Ammon's horn (tissue), 1 donor: Measurements from ENCODE around the gene MACROD2.

ENCODE experiments used
- DNase-seq: peaks from one replicate; pipeline ENCODE4 v3.0.0-alpha.2; 2016; ENCODE audit warnings: low spot score

The MACROD2 gene

DNA sequence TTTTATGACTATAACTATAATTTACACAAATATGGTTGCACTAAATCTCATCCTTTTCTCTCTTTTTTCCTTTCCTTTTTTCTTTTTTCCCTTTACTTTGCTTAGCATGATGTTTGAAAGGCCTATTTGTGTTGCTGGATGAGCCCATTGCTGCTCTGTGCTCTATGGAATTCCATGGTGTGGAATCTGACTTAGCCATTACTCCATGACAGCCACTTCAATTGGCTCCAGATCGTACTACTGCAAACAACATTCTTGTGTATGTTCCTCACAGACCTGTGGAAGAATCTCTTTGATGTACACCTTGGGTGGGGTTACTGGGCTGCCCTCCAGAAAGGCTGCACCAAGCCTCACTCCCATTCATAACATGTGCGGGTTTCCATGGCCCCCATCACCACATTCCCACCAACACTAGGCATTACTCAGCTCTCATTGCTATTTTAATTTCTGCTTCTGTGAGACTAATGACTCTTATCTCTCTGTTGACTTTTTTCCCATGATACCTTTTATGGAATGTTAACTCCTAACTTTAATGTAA is 1598.9 kb downstream of the MACROD2 start:
- no peak for DNase-seq

DNA sequence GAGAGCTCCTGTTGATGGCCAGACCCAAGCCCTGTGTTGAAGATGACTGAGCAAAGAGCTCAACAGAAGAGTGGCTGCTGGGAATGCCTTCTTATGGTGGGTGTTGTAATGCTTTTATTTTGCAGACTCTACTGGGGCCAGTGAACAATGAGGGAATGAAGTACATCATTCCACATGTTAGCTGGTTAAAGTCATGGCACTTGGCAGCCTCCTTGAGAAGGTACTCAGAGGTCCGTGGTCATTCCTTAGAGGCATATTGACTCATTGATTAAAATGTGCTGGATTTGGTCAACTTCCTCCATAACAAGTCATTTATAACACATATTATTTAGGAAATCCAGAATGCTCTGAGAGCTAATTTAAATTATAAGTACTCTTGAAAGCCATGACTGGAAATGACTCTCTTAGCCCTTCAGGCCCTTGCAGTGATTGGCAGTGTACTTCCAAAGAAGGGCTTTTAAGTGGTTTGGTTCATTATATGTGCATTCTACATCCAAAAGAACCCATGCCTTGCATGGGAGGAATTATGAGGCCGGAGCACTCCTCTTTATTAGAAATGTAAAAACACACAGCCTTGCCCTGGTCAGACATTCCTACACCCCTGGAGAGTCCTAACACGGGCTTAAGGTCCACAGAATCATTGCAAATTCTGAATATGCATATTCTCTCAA is 1601.0 kb downstream of the MACROD2 start:
- DNase-seq = no peak

DNA sequence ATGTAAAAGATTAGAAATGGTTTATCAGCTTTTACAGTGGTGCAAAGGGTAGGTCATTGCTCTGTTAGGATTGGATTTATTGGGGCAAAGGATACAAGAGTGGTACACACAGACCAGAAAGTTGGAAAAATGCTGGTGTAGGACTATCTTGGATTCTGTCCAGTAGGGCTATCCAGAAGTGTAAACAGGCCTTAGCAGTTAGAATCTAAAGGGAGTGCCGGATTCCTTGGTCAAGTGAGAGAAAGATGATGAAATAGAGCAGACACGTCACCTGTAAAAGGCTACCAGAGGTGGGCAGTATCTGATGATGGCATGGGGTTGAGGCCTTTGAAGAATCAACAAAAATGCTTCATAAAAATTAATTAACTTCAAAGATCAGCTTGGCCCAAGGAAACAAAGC is 1602.0 kb downstream of the MACROD2 start:
- DNase-seq = no peak

DNA sequence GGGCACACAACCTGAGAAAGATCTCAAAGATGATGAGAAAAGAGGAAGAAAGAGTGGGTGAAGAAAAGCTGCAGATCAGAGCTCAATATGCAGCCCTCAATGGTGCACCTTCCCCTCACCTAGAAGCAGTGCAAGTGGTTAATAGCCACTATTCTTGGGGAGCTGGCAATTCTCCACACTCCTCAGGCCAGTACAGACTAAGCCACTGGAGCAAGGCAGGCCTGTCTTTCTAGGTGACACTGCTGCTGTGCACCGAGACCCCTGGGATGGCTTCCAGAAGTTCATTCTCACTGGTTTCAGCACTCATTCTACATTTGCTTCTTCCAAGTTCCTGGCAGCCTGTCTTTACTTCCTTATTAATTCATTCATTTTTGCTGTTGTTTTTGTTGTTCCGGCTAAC is 1604.6 kb downstream of the MACROD2 start:
- no peak for DNase-seq

DNA sequence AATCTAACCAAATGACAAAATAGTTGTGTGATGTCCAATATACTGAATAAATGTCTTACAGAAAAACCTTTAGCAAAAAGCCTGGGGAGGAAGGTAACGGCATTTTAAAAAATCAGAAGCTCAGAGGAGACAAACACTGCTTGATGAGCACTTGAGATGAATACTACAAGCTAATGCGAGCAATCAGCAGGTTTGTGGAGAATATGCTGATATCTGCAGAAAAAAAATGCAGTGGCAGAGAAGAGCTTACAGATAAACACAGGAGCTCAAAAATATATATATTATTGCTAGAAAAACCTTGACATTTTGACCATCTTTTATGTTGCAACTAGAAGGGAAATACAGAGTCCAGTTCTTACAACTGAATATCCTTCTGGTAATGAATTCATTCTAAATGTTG is 1605.2 kb downstream of the MACROD2 start:
- DNase-seq = no peak

DNA sequence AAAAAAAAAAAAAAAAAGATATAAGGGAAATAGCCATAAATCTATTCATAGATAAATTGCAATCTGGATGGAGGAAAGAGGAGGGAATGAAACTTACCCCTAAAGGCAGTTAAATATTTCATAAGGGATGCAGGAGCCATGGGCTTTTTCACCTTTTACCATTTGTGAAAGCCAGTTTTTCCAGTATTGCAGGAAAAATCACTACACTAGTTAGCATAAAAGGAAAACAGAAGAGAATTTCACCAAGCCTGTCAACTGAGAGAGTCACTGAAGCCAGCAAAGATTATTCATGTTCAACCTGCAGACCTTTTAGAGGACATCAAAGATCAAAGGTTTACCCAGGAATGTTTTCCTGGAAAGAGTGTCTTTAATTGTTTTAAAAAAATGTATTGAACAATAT is 1608.2 kb downstream of the MACROD2 start:
- no peak for DNase-seq

DNA sequence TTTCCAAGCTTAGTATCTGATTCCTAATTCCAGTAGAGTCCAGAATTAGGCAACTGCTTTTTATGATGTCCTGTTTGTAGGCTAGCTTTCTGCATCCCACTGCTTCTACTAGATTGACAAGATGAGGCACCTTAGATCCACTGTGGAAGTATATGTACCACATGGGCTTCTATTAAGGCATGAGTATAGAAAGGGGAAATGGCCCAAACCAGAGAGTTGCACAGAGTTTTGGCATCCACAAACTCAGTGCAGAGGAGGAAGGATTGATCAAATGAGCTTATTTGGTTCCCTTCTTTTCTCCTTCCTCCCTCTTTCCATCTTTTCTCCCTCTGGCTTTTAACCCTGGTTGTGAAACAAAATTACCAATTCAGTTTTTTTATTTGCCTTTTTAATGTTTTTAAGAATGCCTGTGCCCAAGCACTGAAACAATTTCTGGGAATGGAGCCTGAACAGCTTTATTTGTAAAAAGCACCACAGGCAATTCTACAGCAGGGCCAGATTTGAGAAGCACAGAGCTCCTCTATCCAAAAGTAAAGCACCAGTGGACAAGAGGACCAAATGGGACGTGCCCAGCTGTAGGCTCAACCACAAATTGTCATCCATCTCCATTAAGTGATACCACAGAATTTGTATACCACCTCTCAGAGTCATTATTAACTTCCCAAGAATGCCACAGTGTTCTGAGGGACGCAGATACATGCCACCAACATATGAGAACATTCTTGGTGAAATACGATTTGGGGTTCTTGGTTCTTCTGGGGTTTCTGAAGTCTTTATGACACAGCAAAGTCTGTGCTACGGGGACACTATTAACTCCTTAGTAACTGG is 1608.9 kb downstream of the MACROD2 start:
- peak; percentile 35 for DNase-seq

DNA sequence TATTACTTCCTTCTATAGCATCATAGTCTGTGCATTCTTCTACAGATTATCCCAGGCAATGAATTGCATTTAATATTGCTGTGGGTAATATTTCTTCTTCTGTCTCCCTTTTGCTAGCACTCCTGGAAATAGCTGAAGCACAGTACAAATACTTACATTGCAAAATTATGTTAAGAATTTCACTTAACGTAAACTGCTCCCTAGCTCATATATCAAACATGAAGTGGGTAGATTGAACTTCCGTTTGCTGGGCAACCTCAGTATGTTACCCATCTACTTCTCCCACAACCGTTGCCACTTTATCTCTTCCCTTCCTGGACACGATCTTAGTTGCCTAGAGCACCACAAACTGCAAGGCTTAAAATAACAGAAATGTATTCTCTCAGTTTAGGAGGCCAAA is 1614.6 kb downstream of the MACROD2 start:
- DNase-seq = no peak

DNA sequence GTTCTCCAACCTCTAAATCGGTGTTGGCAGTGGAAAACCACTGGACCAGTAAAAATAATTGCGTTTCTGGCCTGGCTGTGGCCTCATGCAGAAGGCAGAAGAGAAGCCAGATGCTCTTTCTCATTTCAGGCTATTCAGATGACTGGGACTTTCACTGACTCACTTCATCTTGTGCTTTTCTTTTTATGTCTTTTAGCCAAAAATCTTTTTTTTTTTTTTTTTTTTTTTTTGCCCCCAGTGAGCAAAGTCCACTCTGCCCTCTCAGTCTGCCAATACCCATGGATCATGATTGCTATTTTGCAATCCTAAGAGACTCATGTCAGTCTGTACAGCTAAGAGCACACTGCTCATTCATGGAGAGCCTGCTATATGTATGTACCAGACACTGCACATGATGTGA is 1615.5 kb downstream of the MACROD2 start:
- DNase-seq = no peak

DNA sequence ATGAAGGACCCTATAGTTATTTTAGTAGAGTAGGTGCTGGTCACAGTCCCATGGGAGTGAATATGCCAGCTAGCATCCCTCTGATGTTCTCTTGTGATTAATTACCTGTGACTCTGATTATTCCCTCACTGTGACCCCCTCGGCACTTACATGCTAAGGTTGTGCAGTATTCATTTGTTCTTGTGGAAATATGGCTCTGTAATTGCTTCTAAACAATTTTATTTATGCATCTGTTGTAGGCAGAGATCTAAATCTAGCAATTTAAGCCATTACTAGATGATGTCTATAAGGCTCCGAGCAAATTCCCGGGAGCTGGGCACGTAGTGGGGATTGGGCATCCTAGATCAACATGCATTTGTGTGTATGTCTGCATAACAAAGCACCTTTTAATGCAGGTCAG is 1616.2 kb downstream of the MACROD2 start:
- no peak for DNase-seq

DNA sequence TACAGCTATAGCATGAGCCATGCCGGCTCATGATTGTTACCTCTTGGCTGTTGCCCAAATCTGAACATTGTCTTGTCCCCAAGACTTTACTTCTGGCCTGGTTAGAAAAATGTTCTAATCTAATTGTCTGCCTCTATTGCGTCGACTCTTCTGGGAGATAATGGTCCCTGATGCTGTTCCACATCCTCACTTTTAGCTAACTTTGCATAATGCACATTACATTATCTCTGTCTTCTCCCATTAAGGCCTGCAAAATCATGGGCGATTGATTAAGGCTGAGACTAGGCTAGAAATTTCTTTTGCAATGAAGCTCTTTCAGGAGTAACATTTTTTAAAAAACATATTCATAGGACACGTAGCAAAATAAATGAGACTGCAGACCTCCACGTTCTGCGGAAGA is 1616.9 kb downstream of the MACROD2 start:
- DNase-seq = no peak

DNA sequence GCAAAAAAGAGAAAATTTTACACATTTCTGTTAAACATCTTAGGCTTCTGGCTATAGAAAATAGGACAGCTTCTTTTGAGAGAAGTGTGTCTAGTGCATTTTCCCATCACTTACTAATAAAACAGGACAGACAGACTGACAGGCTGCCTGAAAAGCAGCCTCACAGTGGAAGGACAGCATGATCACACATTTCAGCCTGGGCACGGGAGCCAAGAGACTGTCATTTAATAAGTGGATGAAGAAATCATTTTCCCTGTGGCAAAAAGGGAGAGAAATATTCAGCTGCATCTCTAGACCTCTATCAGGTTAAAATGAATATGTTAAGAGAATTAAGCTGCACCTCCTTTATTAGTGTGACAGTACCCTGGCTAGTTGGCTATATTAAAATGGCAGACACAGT is 1617.5 kb downstream of the MACROD2 start:
- DNase-seq = no peak

DNA sequence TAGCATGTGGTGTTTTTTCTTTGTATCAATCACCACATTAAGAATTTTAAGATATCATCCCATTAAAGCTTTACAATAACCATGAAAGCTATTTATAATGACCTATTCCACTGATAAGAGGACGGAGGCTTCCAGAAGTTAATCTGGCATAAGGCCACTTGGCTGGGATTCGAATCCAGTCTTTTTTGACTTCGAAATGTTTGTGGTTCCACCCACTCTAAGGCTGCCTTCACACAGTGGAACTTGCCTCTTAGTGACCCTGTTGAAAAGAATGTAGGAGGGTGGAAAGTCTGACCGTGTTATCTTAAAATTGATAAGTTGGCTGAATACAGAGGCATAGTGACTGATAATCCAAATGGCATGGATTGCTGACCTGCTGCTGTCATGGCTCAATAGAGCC is 1618.2 kb downstream of the MACROD2 start:
- DNase-seq = no peak

DNA sequence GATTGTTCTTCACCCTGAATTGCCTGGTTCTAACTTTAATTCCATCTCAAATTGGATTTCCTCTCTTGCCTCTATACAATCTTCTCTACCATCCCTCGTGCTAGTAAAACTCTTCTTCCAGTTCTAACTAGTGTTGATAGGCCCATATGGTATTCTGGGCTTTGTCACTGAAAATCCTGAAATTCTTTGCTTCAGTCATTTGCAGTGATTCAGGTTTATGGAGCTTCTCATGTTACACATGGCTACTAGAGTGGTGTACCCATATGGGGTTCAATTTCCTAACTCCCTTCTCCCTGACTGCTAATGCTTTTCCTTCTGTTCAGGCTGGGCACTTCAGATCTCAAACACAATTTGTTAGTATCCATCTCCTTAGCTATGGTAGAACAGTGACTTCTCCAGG is 1621.3 kb downstream of the MACROD2 start:
- DNase-seq = no peak

DNA sequence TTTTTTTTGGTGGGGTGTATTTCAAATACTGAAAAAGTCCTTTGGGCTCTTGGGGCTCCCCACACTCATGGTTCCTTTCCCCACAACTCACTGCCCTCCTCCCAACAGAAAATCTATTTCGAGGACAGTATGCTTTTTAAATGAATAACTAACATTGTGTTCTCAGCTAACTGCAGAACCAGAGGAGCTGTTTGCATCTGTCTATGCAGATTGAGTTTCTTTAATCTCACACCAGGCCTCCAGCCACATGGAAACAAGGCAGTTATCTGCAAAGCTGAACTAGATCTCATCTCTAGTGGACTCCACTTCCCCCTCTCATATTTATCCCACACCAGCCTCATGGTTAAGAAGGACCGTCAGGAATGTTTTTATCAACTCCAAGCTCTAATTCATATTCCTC is 1622.8 kb downstream of the MACROD2 start:
- DNase-seq = no peak

DNA sequence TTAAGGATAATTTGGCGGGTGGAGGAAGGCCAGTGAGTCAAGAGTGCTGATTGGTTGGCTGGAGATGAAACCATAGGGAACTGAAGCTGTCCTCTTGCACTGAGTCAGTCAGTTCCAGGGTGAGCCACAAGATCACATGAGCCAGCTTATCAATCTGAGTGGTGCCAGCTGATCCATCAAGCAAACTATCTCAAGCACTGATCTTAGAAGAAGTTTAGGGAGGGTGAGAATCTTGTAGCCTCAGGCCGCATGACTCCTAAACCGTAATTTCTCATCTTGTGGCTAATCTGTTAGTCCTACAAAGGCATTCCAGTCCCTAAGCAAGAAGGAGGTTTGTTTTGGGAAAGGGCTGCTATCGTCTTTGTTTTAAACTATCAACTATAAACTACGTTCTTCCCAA is 1623.6 kb downstream of the MACROD2 start:
- DNase-seq = no peak

DNA sequence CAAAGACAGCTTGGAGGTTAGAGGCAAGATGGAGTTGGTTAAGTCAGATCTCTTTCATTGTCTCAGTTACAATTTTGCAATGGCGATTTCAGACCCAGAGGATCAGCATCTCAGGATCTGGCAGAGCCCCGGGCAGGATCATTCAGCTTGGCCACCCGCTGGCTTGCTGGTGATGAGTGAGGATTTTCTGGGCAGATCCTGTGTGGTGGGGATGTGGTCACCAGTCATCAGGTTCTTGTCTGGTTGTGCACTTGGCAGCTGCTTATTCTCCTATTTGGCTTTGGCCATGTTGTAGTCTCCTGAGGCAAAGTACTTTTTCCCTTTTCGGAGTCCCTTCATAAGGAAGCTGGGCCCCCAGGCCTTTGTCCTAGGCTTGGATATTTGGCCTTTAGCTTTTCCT is 1624.0 kb downstream of the MACROD2 start:
- no peak for DNase-seq

DNA sequence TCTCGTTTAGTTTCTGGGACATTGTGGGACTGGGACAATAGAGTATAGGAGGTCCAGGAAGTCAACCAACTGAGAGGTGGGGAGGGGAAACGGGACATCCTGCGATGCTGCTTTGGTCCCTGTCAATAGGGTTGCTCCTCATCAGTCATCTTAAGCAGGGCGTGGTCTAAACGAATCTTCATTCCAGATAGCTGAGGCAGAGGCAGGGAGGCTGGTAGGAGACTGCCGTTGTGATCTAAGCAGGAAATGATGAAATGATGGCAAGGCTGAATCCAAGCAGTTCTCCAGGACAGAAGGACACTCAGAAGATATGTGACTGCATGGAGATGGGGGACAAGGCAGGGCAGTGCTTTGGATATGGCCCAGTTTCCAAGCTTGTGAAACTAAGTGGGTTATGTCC is 1624.5 kb downstream of the MACROD2 start:
- DNase-seq = no peak

DNA sequence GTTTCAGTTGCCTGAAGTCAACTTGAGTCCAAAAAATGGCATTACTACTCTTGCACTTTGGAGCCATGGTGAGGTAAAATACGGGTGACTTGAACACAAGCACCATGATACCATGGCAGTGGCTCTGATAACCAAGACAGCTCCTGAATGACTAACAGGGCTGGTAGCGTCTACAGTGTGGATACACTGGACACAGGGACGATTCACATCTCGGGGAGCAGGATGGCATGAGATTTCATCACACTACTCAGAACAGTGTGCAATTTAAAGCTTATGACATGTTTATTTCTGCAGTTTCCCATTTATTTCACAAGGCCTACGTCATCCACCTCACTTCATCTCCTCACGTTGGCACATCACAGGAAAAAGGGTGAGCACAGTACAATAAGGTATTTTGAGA is 1627.1 kb downstream of the MACROD2 start:
- DNase-seq = no peak

DNA sequence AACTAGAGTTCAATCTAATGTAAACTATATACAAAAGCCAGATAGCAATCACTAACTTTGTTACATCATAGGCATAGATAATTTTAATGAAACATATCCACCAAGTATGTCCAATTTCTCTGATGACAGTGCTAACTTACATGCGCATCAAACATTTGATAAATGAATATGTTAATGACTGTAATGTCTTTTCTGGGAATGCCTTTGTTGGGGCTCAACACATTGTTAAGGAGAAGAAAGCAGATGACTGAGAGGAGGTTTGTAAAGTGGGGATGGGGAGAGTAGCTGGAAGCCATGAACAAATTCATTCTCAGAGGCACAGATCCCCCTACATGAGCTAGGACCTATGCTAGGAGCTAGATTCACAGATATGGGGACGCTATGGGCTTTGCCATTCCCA is 1627.9 kb downstream of the MACROD2 start:
- no peak for DNase-seq

DNA sequence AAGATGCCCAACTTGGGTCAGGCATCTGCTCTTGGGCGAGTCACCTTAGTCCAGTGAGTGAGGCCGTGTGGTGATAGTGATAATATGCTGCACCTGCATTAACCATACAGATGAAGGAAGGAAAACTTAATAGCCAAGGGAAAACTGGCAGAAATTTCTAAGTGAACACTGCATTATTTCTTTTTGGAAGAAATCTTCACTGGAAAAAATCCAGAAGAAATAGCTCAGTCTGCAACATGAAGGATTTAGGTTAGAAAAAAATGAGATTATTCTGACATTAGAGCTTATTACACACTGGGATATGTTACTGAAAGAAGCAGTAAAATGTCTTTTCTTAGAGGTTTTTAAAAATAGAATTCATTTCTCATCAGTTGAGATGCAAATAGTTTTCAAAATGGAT is 1630.7 kb downstream of the MACROD2 start:
- no peak for DNase-seq

DNA sequence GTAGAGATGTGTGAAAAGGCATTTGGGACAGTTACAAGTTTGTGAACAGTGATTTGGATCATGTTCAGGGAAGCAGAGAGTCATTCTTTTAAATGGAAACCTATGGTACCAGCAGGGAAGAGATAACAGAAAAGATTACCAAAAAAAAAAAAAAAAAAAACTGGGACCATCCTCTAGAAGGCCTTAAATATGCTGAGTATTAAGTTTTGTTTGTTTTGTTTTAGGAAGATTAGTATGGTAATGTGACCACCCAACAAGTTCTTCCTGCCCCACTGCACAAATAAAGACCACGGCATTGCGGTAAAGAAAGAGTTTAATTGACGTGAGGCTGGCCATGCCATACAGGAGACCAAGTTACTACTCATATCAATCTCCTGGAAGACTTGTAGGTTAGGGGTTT is 1631.8 kb downstream of the MACROD2 start:
- no peak for DNase-seq

DNA sequence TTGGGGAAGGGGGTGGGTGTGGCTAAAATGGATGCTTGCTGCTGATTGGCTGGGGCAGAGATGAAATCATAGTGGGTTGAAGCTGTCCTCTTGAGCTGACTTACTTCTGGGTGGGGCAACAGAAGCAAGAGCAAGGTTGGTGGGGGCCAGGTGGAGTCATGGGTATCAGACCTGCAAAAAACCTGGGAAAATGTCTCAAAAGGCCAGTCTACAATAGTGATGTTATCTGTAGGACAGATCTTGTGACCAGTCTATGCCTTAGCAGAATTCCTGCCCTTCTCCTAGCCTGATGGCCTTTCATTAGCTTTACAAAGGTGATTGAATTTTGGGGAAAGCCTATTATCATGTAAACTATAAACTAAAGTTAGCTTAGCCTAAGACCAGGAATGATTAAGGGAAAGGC is 1632.2 kb downstream of the MACROD2 start:
- DNase-seq = no peak
